IPS-15b (cell line): ENCODE data around the gene TRIO.

Source experiments
- H3K27me3 ChIP-seq: one replicate; pipeline ENCODE4 v1.6.1; 2013; ENCODE audit warnings: low read length; ENCODE audit not compliant: control insufficient read depth, insufficient read depth
- H3K36me3 ChIP-seq: one replicate; pipeline ENCODE4 v1.6.1; 2013; ENCODE audit warnings: low read length; ENCODE audit not compliant: control insufficient read depth, insufficient read depth
- H3K4me1 ChIP-seq: one replicate; pipeline ENCODE4 v1.6.1; 2013; ENCODE audit warnings: mild to moderate bottlenecking, low read length; ENCODE audit not compliant: control insufficient read depth, insufficient read depth
- H3K4me3 ChIP-seq: one replicate; pipeline ENCODE4 v1.5.1; 2013; ENCODE audit warnings: low read depth, low read length
- H3K9ac ChIP-seq: one replicate; pipeline ENCODE4 v1.6.1; 2013; ENCODE audit warnings: low read depth, mild to moderate bottlenecking, low read length
- H3K9me3 ChIP-seq: one replicate; pipeline ENCODE4 v1.6.1; 2013; ENCODE audit warnings: mild to moderate bottlenecking, low read length; ENCODE audit not compliant: control insufficient read depth, insufficient read depth

TRIO gene

DNA sequence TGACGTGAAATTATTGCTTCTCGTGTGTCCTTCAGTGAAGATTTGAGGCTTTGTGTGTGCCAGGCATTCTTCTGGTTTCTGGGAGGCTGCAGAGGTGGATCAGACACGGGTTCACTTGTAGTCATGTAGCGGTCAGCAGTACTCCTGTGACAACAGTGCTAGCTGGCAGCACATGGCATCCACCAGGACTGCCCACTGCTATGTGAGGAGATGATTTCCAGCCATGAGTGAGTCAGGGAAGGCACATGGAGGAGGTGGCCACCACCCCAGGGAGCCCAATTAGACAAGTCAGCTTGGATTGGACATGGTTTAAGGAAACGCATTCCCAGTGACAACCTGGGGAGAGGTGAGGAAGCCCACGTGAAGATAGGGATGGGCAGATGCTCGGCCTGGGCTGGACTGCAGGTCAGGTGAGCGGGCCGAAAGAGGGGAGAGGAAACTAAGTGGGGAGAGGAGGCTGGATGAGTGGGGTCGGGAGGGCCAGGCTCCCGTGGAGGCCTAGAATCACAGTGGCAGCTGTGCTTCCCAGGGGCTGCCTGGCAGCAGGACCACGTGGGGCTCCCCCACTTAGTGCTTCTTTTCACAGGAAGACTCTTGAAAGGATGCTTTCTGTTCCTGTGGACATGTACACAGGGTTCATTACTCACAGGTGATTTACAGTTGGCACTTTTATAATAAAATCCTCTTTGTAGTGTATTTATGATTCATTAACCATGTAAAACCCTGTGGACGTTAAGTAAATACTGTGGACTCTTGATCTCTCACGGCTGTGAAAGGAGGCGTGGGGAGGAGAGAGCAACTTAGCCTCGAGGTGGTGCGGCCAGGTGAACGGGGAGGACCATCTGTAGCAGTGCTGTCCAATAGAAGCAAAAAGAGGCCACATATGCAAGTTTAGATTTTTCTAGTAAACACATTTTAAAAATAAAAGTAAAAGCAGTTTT is 358.5 kb downstream of the TRIO start:
- no peaks in the 10 kb centered on the region for H3K27me3 ChIP-seq
- H3K36me3 ChIP-seq: peaks cover 47% of the 10 kb centered on the region
- H3K4me1 ChIP-seq: no peaks in the 10 kb centered on the region
- H3K9me3 ChIP-seq: no peaks in the 10 kb centered on the region
- no peak overlapping the region for H3K9ac ChIP-seq
- H3K4me3 ChIP-seq: no peak overlapping the region

DNA sequence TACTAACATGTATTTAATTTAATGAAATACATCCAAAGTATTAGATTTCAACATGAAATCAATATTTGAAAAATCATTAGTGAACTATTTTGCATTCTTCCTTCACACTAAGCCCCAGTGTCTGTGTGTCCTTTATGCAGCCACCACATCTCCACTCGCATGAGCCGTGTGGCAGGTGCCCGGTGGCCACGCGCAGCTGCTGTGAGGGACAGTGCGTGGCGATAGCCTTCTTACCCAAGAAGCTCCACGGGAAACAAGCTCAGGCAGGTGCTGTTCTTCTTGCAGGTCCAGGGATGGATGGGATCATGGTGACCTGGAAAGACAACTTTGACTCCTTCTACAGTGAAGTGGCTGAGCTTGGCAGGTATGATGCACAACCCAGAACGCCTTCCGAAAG is 359.1 kb downstream of the TRIO start:
- Histone ChIP-seq H3K27me3 (no peaks in the 10 kb centered on the region), H3K9me3 (no peaks in the 10 kb centered on the region), H3K4me1 (no peaks in the 10 kb centered on the region), H3K9ac (no peak overlapping the region), H3K4me3 (no peak overlapping the region), H3K36me3 (peaks cover 44% of the 10 kb centered on the region)

DNA sequence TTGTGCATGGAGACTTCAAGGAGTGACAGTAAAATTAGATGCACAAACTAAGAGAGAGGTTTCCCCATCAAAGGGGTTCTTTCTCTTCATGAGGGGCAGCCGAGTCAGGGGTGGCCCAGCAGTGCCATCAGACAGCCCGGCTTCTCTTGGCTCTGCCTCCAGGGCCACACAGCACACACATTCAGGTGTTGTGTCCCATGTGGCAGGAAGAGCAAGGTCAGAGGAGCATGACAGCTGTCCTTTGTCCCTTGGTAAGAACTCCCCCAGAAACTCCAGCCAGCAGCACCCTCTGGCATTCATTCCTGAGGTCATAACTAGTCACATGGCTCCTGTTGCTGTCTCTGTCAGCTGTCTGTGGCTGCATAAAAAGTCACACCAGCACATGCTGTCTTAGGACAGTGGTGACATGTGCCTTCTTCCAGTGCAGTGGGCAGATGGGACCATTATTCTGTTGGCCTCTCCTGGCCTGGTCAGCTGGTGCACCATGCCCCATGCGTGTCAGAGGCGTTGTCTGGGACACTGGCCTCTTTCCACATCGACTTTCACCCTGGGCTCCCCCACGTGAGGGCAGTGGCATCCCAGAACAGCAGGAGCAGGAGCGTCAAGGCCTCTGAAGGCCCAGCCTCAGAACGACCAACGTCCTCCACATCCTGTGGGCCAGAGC is 360.0 kb downstream of the TRIO start:
- Histone ChIP-seq H3K9me3 (no peaks in the 10 kb centered on the region), H3K4me3 (no peak overlapping the region), H3K36me3 (peaks cover 44% of the 10 kb centered on the region), H3K4me1 (no peaks in the 10 kb centered on the region), H3K27me3 (no peaks in the 10 kb centered on the region), H3K9ac (no peak overlapping the region)

DNA sequence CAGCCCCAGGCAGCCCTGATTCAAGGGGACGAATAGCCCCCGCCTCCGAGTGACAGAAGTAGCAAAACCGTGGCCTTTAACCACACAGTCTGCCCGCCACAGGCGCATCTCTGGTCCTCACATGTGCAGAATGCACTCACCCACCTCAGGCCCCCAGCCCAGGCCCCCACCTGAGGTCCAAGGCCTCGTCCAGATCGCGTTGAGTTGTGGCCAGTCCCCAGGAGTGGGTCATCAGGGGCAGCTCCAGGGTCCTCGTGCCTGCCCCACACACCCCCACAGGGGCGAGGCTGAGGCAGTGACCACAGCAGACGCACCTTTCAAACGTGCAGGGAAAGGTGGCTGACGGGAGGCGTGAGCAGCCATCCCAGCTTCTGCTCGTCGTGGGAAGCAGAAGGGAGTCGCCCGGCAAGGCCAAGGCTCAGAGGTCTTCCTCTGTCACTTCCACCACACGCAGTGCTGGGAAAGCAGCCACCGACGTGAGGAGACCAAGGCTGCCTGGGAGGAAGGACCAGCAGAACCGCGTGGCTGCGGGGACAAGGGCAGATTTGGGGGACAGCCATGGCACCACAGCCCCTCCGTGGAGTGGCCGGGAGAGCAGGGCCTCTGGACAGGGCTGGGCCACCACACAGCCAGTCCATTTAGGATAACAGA is 360.7 kb downstream of the TRIO start:
- peaks cover 37% of the 10 kb centered on the region for H3K36me3 ChIP-seq
- H3K4me3 ChIP-seq: no peak overlapping the region
- H3K9ac ChIP-seq: no peak overlapping the region
- no peaks in the 10 kb centered on the region for H3K27me3 ChIP-seq
- H3K4me1 ChIP-seq: no peaks in the 10 kb centered on the region
- no peaks in the 10 kb centered on the region for H3K9me3 ChIP-seq

- Histone ChIP-seq H3K27me3 (no peaks in the 10 kb centered on the region), H3K4me1 (no peaks in the 10 kb centered on the region), H3K36me3 (peaks cover 33% of the 10 kb centered on the region), H3K9me3 (no peaks in the 10 kb centered on the region), H3K9ac (no peak overlapping the region), H3K4me3 (no peak overlapping the region)
Measured at GRCh38 chr5:14504332-14504727, 361.2 kb downstream of the TRIO start.

- Histone ChIP-seq H3K9ac (no peak overlapping the region), H3K9me3 (no peaks in the 10 kb centered on the region), H3K36me3 (peaks cover 32% of the 10 kb centered on the region)
Measured at GRCh38 chr5:14504816-14505215, 361.7 kb downstream of the TRIO start.

GRCh38 chr5:14505310-14506139 is 362.4 kb downstream of the TRIO start:
- H3K27me3 ChIP-seq: no peaks in the 10 kb centered on the region
- no peaks in the 10 kb centered on the region for H3K9me3 ChIP-seq
- H3K9ac ChIP-seq: no peak overlapping the region
- H3K36me3 ChIP-seq: peaks cover 30% of the 10 kb centered on the region
- no peak overlapping the region for H3K4me3 ChIP-seq
- no peaks in the 10 kb centered on the region for H3K4me1 ChIP-seq

More at GRCh38 chr5:14504816-14505215, 361.7 kb downstream of the TRIO start:
- Histone ChIP-seq H3K27me3 (no peaks in the 10 kb centered on the region), H3K4me1 (no peaks in the 10 kb centered on the region), H3K4me3 (no peak overlapping the region)

GRCh38 chr5:14506140-14506538 is 363.0 kb downstream of the TRIO start:
- no peaks in the 10 kb centered on the region for H3K9me3 ChIP-seq
- H3K4me1 ChIP-seq: no peaks in the 10 kb centered on the region
- H3K27me3 ChIP-seq: no peaks in the 10 kb centered on the region
- H3K9ac ChIP-seq: no peak overlapping the region
- no peak overlapping the region for H3K4me3 ChIP-seq
- peaks cover 27% of the 10 kb centered on the region for H3K36me3 ChIP-seq

DNA sequence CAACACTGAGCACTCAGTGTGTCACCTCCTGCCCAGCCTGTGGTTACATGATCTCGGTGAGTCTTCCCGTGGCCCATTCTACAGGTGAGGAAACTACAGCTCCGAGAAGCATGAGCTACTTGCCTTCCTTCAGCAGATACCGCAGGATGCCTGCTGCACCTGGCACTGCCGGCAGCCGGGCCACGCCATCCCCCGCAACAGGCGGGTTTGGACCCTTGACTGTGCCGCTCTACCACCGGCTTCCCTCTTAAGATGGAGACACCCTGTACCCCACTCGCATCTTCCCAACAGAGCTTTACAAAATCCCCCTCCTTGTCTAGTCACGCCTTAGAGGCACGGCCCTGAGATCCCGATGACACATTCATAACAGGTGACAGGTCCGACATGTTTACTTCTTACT is 363.5 kb downstream of the TRIO start:
- Histone ChIP-seq H3K36me3 (peaks cover 27% of the 10 kb centered on the region), H3K4me1 (no peaks in the 10 kb centered on the region), H3K9ac (no peak overlapping the region), H3K27me3 (no peaks in the 10 kb centered on the region), H3K9me3 (no peaks in the 10 kb centered on the region), H3K4me3 (no peak overlapping the region)

GRCh38 chr5:14507156-14507941 is 364.2 kb downstream of the TRIO start:
- Histone ChIP-seq H3K36me3 (peaks cover 27% of the 10 kb centered on the region), H3K4me3 (no peak overlapping the region), H3K27me3 (no peaks in the 10 kb centered on the region), H3K4me1 (no peaks in the 10 kb centered on the region), H3K9ac (no peak overlapping the region), H3K9me3 (no peaks in the 10 kb centered on the region)
